Natural killer cell treated with Interleukin-12 subunit alpha and Interleukin-12 subunit beta and Interleukin-15 and Interleukin-18, amount 100 ng/mL, for 72 hours (primary cell): Measurements from ENCODE around the gene SHB. TPM values are rescaled to one million over a fixed set of nuclear protein-coding genes. Genes with fewer than 3 reads are reported as not detected.

Experiments used
- ATAC-seq, 2 donors: fragments of 150-1000 bp; cut with Tn5 transposase in 1 of 2; sonication (Bioruptor Pico), chemical (Tn5 transposase) in 1 of 2; 2 replicates each; pipeline ENCODE4 v1.10.0; 2021
- DNase-seq: peaks from one replicate; pipeline ENCODE4 v3.0.0; 2022; ENCODE audit warnings: low spot score
- H3K27ac Mint-ChIP-seq, 2 donors: 1 replicate in 1 of 2; 2 replicates in 1 of 2; pipeline ENCODE4 v1.8.0; 2022; ENCODE audit warnings: mixed read lengths in 2 of 2, mild to moderate bottlenecking in 1 of 2, moderate library complexity in 1 of 2
- H3K27me3 Mint-ChIP-seq, 2 donors: 1 replicate in 1 of 2; 2 replicates in 1 of 2; pipeline ENCODE4 v1.8.0; 2022; ENCODE audit warnings: mixed read lengths in 2 of 2
- H3K36me3 Mint-ChIP-seq: one replicate; pipeline ENCODE4 v1.8.0; 2022; ENCODE audit warnings: mixed read lengths
- H3K4me1 Mint-ChIP-seq, 2 donors: 1 replicate in 1 of 2; 2 replicates in 1 of 2; pipeline ENCODE4 v1.8.0; 2022; ENCODE audit warnings: low read depth in 2 of 2, mixed read lengths in 2 of 2, mild to moderate bottlenecking in 1 of 2
- H3K4me3 Mint-ChIP-seq: one replicate; pipeline ENCODE4 v1.8.0; 2022; ENCODE audit warnings: mixed read lengths
- H3K9me3 Mint-ChIP-seq: 2 replicates; pipeline ENCODE4 v1.8.0; 2022; ENCODE audit warnings: mixed read lengths
- total RNA-seq, 2 donors: library from RNA; stranded (reverse); gene quantifications; one replicate each; pipeline ENCODE4 v1.2.3, GENCODE V29; 2022

Gene SHB
- total RNA-seq, 2 donors from 2014 or later, result 0.14 to 1.6 TPM

GRCh38 chr9:38064842-38065368, 4.1 kb downstream of the SHB start:
- Mint-ChIP-seq H3K27me3 (peaks cover 0 to 11% of the 10 kb centered on the region in 2 donors), H3K4me3 (no peak overlapping the region), H3K27ac (no peak overlapping the region), H3K4me1 (peaks cover 9 to 19% of the 10 kb centered on the region in 2 donors), H3K9me3 (no peaks in the 10 kb centered on the region), H3K36me3 (no peaks in the 10 kb centered on the region)
- DNase-seq (no peak), ATAC-seq (no peak)

- Mint-ChIP-seq H3K27me3 (peaks cover 0 to 11% of the 10 kb centered on the region in 2 donors), H3K4me3 (no peak overlapping the region), H3K4me1 (peaks cover 7 to 19% of the 10 kb centered on the region in 2 donors), H3K36me3 (no peaks in the 10 kb centered on the region), H3K9me3 (no peaks in the 10 kb centered on the region), H3K27ac (no peak overlapping the region)
- no peak for ATAC-seq
- no peak for DNase-seq
Measured at GRCh38 chr9:38063363-38063707, 5.7 kb downstream of the SHB start.

GRCh38 chr9:38062498-38063362, 6.3 kb downstream of the SHB start:
- H3K4me3 Mint-ChIP-seq, result no peak overlapping the region
- peaks cover 0 to 11% of the 10 kb centered on the region in 2 donors for H3K27me3 Mint-ChIP-seq
- DNase-seq, result no peak
- H3K9me3 Mint-ChIP-seq, result no peaks in the 10 kb centered on the region
- H3K36me3 Mint-ChIP-seq, result no peaks in the 10 kb centered on the region
- no peak for ATAC-seq
- no peak overlapping the region for H3K27ac Mint-ChIP-seq
- H3K4me1 Mint-ChIP-seq, result peaks cover 7 to 19% of the 10 kb centered on the region in 2 donors

- no peak for ATAC-seq
- H3K36me3 Mint-ChIP-seq, result no peaks in the 10 kb centered on the region
- H3K27ac Mint-ChIP-seq, result no peak overlapping the region
- peaks cover 0 to 9% of the 10 kb centered on the region in 2 donors for H3K27me3 Mint-ChIP-seq
- DNase-seq, result no peak
- no peaks in the 10 kb centered on the region for H3K9me3 Mint-ChIP-seq
- H3K4me1 Mint-ChIP-seq, result peaks cover 4 to 19% of the 10 kb centered on the region in 2 donors
- no peak overlapping the region for H3K4me3 Mint-ChIP-seq
Measured at GRCh38 chr9:38062106-38062497, 6.9 kb downstream of the SHB start.

GRCh38 chr9:38061326-38061977, 7.6 kb downstream of the SHB start:
- no peak for ATAC-seq

GRCh38 chr9:38060681-38061080, 8.3 kb downstream of the SHB start:
- DNase-seq, result no peak
- H3K27me3 Mint-ChIP-seq, result peaks cover 0 to 5% of the 10 kb centered on the region in 2 donors
- peaks cover under 1 to 15% of the 10 kb centered on the region in 2 donors for H3K4me1 Mint-ChIP-seq
- no peak overlapping the region for H3K4me3 Mint-ChIP-seq
- H3K36me3 Mint-ChIP-seq, result no peaks in the 10 kb centered on the region
- no peaks in the 10 kb centered on the region for H3K9me3 Mint-ChIP-seq
- H3K27ac Mint-ChIP-seq, result no peak overlapping the region
- no peak for ATAC-seq

More at GRCh38 chr9:38061326-38061977, 7.6 kb downstream of the SHB start:
- Mint-ChIP-seq H3K9me3 (no peaks in the 10 kb centered on the region), H3K27me3 (peaks cover 0 to 9% of the 10 kb centered on the region in 2 donors), H3K4me1 (peaks cover 4 to 19% of the 10 kb centered on the region in 2 donors), H3K36me3 (no peaks in the 10 kb centered on the region), H3K4me3 (no peak overlapping the region), H3K27ac (no peak overlapping the region)
- no peak for DNase-seq

- peaks cover 0 to 12% of the 10 kb centered on the region in 2 donors for H3K4me1 Mint-ChIP-seq
- H3K36me3 Mint-ChIP-seq, result no peaks in the 10 kb centered on the region
- DNase-seq (no peak), ATAC-seq (no peak)
- H3K9me3 Mint-ChIP-seq, result no peaks in the 10 kb centered on the region
- H3K27ac Mint-ChIP-seq, result no peak overlapping the region
- no peak overlapping the region for H3K4me3 Mint-ChIP-seq
- peaks cover 0 to 3% of the 10 kb centered on the region in 2 donors for H3K27me3 Mint-ChIP-seq
Measured at GRCh38 chr9:38059233-38059936, 9.6 kb downstream of the SHB start.

- H3K4me3 Mint-ChIP-seq, result no peak overlapping the region
- peaks cover 0 to 8% of the 10 kb centered on the region in 2 donors for H3K4me1 Mint-ChIP-seq
- H3K36me3 Mint-ChIP-seq, result no peaks in the 10 kb centered on the region
- H3K27me3 Mint-ChIP-seq, result peaks cover 0 to 3% of the 10 kb centered on the region in 2 donors
- no peak overlapping the region for H3K27ac Mint-ChIP-seq
- no peak for DNase-seq
- no peak for ATAC-seq
- H3K9me3 Mint-ChIP-seq, result no peaks in the 10 kb centered on the region
Measured at GRCh38 chr9:38058452-38059232, 10.4 kb downstream of the SHB start.

- no peaks in the 10 kb centered on the region for H3K36me3 Mint-ChIP-seq
- no peak for ATAC-seq
- peaks cover 0 to 3% of the 10 kb centered on the region in 2 donors for H3K27me3 Mint-ChIP-seq
- no peak overlapping the region for H3K4me3 Mint-ChIP-seq
- H3K4me1 Mint-ChIP-seq, result peaks cover 0 to 8% of the 10 kb centered on the region in 2 donors
- no peak overlapping the region for H3K27ac Mint-ChIP-seq
- H3K9me3 Mint-ChIP-seq, result no peaks in the 10 kb centered on the region
- no peak for DNase-seq
Measured at GRCh38 chr9:38057416-38058195, 11.4 kb downstream of the SHB start.

- no peak overlapping the region for H3K4me3 Mint-ChIP-seq
- DNase-seq (no peak), ATAC-seq (no peak)
- no peaks in the 10 kb centered on the region for H3K36me3 Mint-ChIP-seq
- H3K4me1 Mint-ChIP-seq, result no peaks in the 10 kb centered on the region
- peaks cover 0 to 3% of the 10 kb centered on the region in 2 donors for H3K27me3 Mint-ChIP-seq
- H3K9me3 Mint-ChIP-seq, result no peaks in the 10 kb centered on the region
- no peak overlapping the region for H3K27ac Mint-ChIP-seq
Measured at GRCh38 chr9:38054653-38055052, 14.4 kb downstream of the SHB start.

GRCh38 chr9:38053697-38054461, 15.1 kb downstream of the SHB start:
- no peaks in the 10 kb centered on the region for H3K9me3 Mint-ChIP-seq
- no peak overlapping the region for H3K27ac Mint-ChIP-seq
- no peaks in the 10 kb centered on the region for H3K4me1 Mint-ChIP-seq
- H3K36me3 Mint-ChIP-seq, result no peaks in the 10 kb centered on the region
- no peak for ATAC-seq
- H3K27me3 Mint-ChIP-seq, result peaks cover 0 to 3% of the 10 kb centered on the region in 2 donors
- DNase-seq, result no peak
- no peak overlapping the region for H3K4me3 Mint-ChIP-seq
